MCF 10A (cell line): ENCODE data around the gene OLFML2A. TPM values are rescaled to one million over a fixed set of nuclear protein-coding genes. Genes with fewer than 3 reads are reported as not detected.

Experiments
- BruUV-seq: library from RNA; stranded (reverse); fragments of 400-500 nt; replicated peaks from 2 replicates; lab custom pipeline; 2021; lab: Mats Ljungman, UMichigan
- CTCF ChIA-PET: fragments of 300-600 bp; sonication (Branson Sonifier 250); formaldehyde crosslinking; extraction: SDS; loops from one replicate; lab custom pipeline; 2021; ENCODE audit warnings: antibody characterized with exemption, inconsistent platforms; lab: Yijun Ruan, JAX
- POLR2A ChIA-PET: fragments of 300-600, 350-650 bp; sonication (Branson Sonifier 250); formaldehyde crosslinking; extraction: SDS; loops from one replicate; lab custom pipeline; 2020; ENCODE audit warnings: antibody characterized with exemption, inconsistent platforms; lab: Yijun Ruan, JAX
- DNase-seq: peaks from one replicate; pipeline ENCODE4 v3.0.0-alpha.2; 2018; ENCODE audit not compliant: unreplicated experiment
- H3K27ac Mint-ChIP-seq: one replicate; pipeline ENCODE4 v1.8.0; 2022; ENCODE audit warnings: mild to moderate bottlenecking, low read depth, mixed read lengths; ENCODE audit not compliant: unreplicated experiment
- H3K27me3 Mint-ChIP-seq: one replicate; pipeline ENCODE4 v1.8.0; 2022; ENCODE audit warnings: mixed read lengths; ENCODE audit not compliant: insufficient read depth, unreplicated experiment
- H3K36me3 Mint-ChIP-seq: one replicate; pipeline ENCODE4 v1.8.0; 2022; ENCODE audit warnings: mild to moderate bottlenecking, moderate library complexity, mixed read lengths; ENCODE audit not compliant: insufficient read depth, unreplicated experiment
- H3K4me1 Mint-ChIP-seq: one replicate; pipeline ENCODE4 v1.8.0; 2022; ENCODE audit warnings: mixed read lengths; ENCODE audit not compliant: insufficient read depth, unreplicated experiment
- H3K4me3 Mint-ChIP-seq: one replicate; pipeline ENCODE4 v1.8.0; 2022; ENCODE audit warnings: mild to moderate bottlenecking, moderate library complexity, mixed read lengths; ENCODE audit not compliant: unreplicated experiment
- H3K9me3 Mint-ChIP-seq: one replicate; pipeline ENCODE4 v1.8.0; 2022; ENCODE audit warnings: mixed read lengths; ENCODE audit not compliant: unreplicated experiment
- CTCF ChIP-seq: fragments of 200-600 bp; IDR thresholded peaks from one replicate; pipeline ENCODE4 v1.8.0; 2022; ENCODE audit warnings: antibody characterized with exemption, mild to moderate bottlenecking; ENCODE audit not compliant: unreplicated experiment
- intact Hi-C: fragments of 100-400 bp; cut with micrococcal nuclease; formaldehyde crosslinking; loops from 2 replicates; pipeline ENCODE4 v1.14.1; 2022
- total RNA-seq: library from RNA; stranded (reverse); gene quantifications from 2 replicates; pipeline ENCODE4 v1.2.3, GENCODE V29; 2022

Gene OLFML2A
- total RNA-seq, 1 experiment from 2014 or later: 0.21 TPM

GRCh38 chr9:124801356-124801755 lies 24.4 kb downstream of the OLFML2A start:
- Mint-ChIP-seq H3K4me3 (no peak overlapping the region), H3K27me3 (no peaks in the 10 kb centered on the region), H3K36me3 (no peaks in the 10 kb centered on the region), H3K9me3 (no peaks in the 10 kb centered on the region), H3K4me1 (no peaks in the 10 kb centered on the region), H3K27ac (no peak overlapping the region)
- DNase-seq: no peak
- CTCF ChIA-PET: interaction anchor here (0.6 to 2.7 kb wide), 4 partner anchors 26 to 410 kb away, joined by 3 to 15 read pairs (median 4); partner anchors contain the start of gene WDR38
- intact Hi-C loops: no loop called here
- POLR2A ChIA-PET: interaction anchor here (1.0 kb wide), 1 partner anchor 9 kb away, joined by 3 read pairs; no protein-coding TSS in a partner anchor
- no TSS peak for BruUV-seq
- no peak for TF ChIP-seq CTCF

GRCh38 chr9:124802426-124802825 lies 25.5 kb downstream of the OLFML2A start:
- intact Hi-C loops: no loop called here
- H3K27me3 Mint-ChIP-seq: no peaks in the 10 kb centered on the region
- no peak for TF ChIP-seq CTCF
- ChIA-PET CTCF (interaction anchor here (0.7 to 2.7 kb wide), 4 partner anchors 28 to 50 kb away, joined by 3 to 15 read pairs (median 4); partner anchors contain the start of gene WDR38), POLR2A (interaction anchor here (1.0 kb wide), 1 partner anchor 8 kb away, joined by 3 read pairs; no protein-coding TSS in a partner anchor)
- no peaks in the 10 kb centered on the region for H3K9me3 Mint-ChIP-seq
- DNase-seq: no peak
- H3K4me3 Mint-ChIP-seq: no peak overlapping the region
- no TSS peak for BruUV-seq
- H3K36me3 Mint-ChIP-seq: no peaks in the 10 kb centered on the region
- no peaks in the 10 kb centered on the region for H3K4me1 Mint-ChIP-seq
- no peak overlapping the region for H3K27ac Mint-ChIP-seq

- TF ChIP-seq CTCF: no peak
- intact Hi-C loops: no loop called here
- no TSS peak for BruUV-seq
- Mint-ChIP-seq H3K9me3 (no peaks in the 10 kb centered on the region), H3K27me3 (no peaks in the 10 kb centered on the region), H3K4me3 (no peak overlapping the region), H3K4me1 (no peaks in the 10 kb centered on the region), H3K27ac (no peak overlapping the region), H3K36me3 (no peaks in the 10 kb centered on the region)
- DNase-seq: no peak
- ChIA-PET POLR2A (no interaction called here), CTCF (interaction anchor here (0.6 to 2.7 kb wide), 3 partner anchors 15 to 49 kb away, joined by 3 to 15 read pairs (median 3); partner anchors contain the start of gene WDR38)
These were observed 27.0 kb downstream of the OLFML2A start for GRCh38 chr9:124803911-124804310.

GRCh38 chr9:124805186-124805585 lies 28.3 kb downstream of the OLFML2A start:
- no TSS peak for BruUV-seq
- intact Hi-C loops: no loop called here
- Mint-ChIP-seq H3K4me3 (no peak overlapping the region), H3K27ac (no peak overlapping the region), H3K36me3 (no peaks in the 10 kb centered on the region), H3K27me3 (no peaks in the 10 kb centered on the region), H3K4me1 (no peaks in the 10 kb centered on the region), H3K9me3 (no peaks in the 10 kb centered on the region)
- POLR2A ChIA-PET: interaction anchor here (0.9 kb wide), 1 partner anchor 13 kb away, joined by 3 read pairs; no protein-coding TSS in a partner anchor
- TF ChIP-seq CTCF: no peak
- no peak for DNase-seq
- CTCF ChIA-PET: interaction anchor here (0.8 to 1.3 kb wide), 2 partner anchors 28 kb away, joined by 5 read pairs; no protein-coding TSS in a partner anchor
